Measurements from ENCODE around the gene ARSI.
A peak's percentile ranks its signal among the peaks of the same experiment; 100 is the strongest.

ARSI gene

GRCh38 chr5:150304481-150305081 lies 1.9 kb upstream of the ARSI start:
- H3K4me3 ChIP-seq (ENCODE audit: low read length), result no peak overlapping the region
- no peak overlapping the region for H3K27ac ChIP-seq (ENCODE audit: low read length)
- H3K27me3 ChIP-seq (ENCODE audit: insufficient read depth, low read length), result peaks cover 22% of the 10 kb centered on the region
- H3K36me3 ChIP-seq (ENCODE audit: insufficient read depth, low read depth, low read length), result no peaks in the 10 kb centered on the region
- peaks cover 31% of the 10 kb centered on the region for H3K4me1 ChIP-seq (ENCODE audit: insufficient read depth, low read length)
- no peak overlapping the region for H3K9ac ChIP-seq (ENCODE audit: low read depth, low read length)
- no peaks in the 10 kb centered on the region for H3K9me3 ChIP-seq (ENCODE audit: insufficient read depth, low read depth, low read length)

GRCh38 chr5:150303660-150304386 lies 1.1 kb upstream of the ARSI start:
- H3K9me3 ChIP-seq (ENCODE audit: insufficient read depth, low read depth, low read length), result no peaks in the 10 kb centered on the region
- H3K36me3 ChIP-seq (ENCODE audit: insufficient read depth, low read depth, low read length), result no peaks in the 10 kb centered on the region
- H3K27ac ChIP-seq (ENCODE audit: low read length), result no peak overlapping the region
- peaks cover 31% of the 10 kb centered on the region for H3K4me1 ChIP-seq (ENCODE audit: insufficient read depth, low read length)
- H3K9ac ChIP-seq (ENCODE audit: low read depth, low read length), result no peak overlapping the region; the same call in 1 of the 2 replicates
- peak overlapping the region; percentile 72 for H3K4me3 ChIP-seq (ENCODE audit: low read length)
- peaks cover 22% of the 10 kb centered on the region for H3K27me3 ChIP-seq (ENCODE audit: insufficient read depth, low read length)

GRCh38 chr5:150303070-150303615 lies 438 bp upstream of the ARSI start:
- H3K9ac ChIP-seq (ENCODE audit: low read depth, low read length), result peak overlapping the region; percentile 32; the same call in 1 of the 2 replicates
- H3K27ac ChIP-seq (ENCODE audit: low read length), result no peak overlapping the region
- H3K9me3 ChIP-seq (ENCODE audit: insufficient read depth, low read depth, low read length), result no peaks in the 10 kb centered on the region
- peaks cover 31% of the 10 kb centered on the region for H3K4me1 ChIP-seq (ENCODE audit: insufficient read depth, low read length)
- no peaks in the 10 kb centered on the region for H3K36me3 ChIP-seq (ENCODE audit: insufficient read depth, low read depth, low read length)
- H3K27me3 ChIP-seq (ENCODE audit: insufficient read depth, low read length), result peaks cover 22% of the 10 kb centered on the region
- peak overlapping the region; percentile 72 for H3K4me3 ChIP-seq (ENCODE audit: low read length)

GRCh38 chr5:150301901-150302300 lies 804 bp downstream of the ARSI start:
- peaks cover 31% of the 10 kb centered on the region for H3K4me1 ChIP-seq (ENCODE audit: insufficient read depth, low read length)
- H3K27me3 ChIP-seq (ENCODE audit: insufficient read depth, low read length), result peaks cover 22% of the 10 kb centered on the region
- H3K4me3 ChIP-seq (ENCODE audit: low read length), result peak overlapping the region; percentile 72
- no peak overlapping the region for H3K27ac ChIP-seq (ENCODE audit: low read length)
- H3K9ac ChIP-seq (ENCODE audit: low read depth, low read length), result no peak overlapping the region; the same call in 1 of the 2 replicates
- no peaks in the 10 kb centered on the region for H3K9me3 ChIP-seq (ENCODE audit: insufficient read depth, low read depth, low read length)
- no peaks in the 10 kb centered on the region for H3K36me3 ChIP-seq (ENCODE audit: insufficient read depth, low read depth, low read length)

GRCh38 chr5:150301170-150301505 lies 1.6 kb downstream of the ARSI start:
- Histone ChIP-seq H3K4me1 (ENCODE audit: insufficient read depth, low read length) (peaks cover 31% of the 10 kb centered on the region), H3K36me3 (ENCODE audit: insufficient read depth, low read depth, low read length) (no peaks in the 10 kb centered on the region), H3K9ac (ENCODE audit: low read depth, low read length) (no peak overlapping the region), H3K27me3 (ENCODE audit: insufficient read depth, low read length) (peaks cover 22% of the 10 kb centered on the region), H3K4me3 (ENCODE audit: low read length) (0 out of 2 replicates have a peak overlapping the region, but pooled peaks have one; percentile 72), H3K9me3 (ENCODE audit: insufficient read depth, low read depth, low read length) (no peaks in the 10 kb centered on the region), H3K27ac (ENCODE audit: low read length) (no peak overlapping the region)

- no peak overlapping the region for H3K27ac ChIP-seq (ENCODE audit: low read length)
- peaks cover 29% of the 10 kb centered on the region for H3K4me1 ChIP-seq (ENCODE audit: insufficient read depth, low read length)
- H3K9ac ChIP-seq (ENCODE audit: low read depth, low read length), result no peak overlapping the region
- no peaks in the 10 kb centered on the region for H3K9me3 ChIP-seq (ENCODE audit: insufficient read depth, low read depth, low read length)
- no peaks in the 10 kb centered on the region for H3K36me3 ChIP-seq (ENCODE audit: insufficient read depth, low read depth, low read length)
- H3K4me3 ChIP-seq (ENCODE audit: low read length), result no peak overlapping the region
- peaks cover 22% of the 10 kb centered on the region for H3K27me3 ChIP-seq (ENCODE audit: insufficient read depth, low read length)
Observed at GRCh38 chr5:150300496-150301169, 2.1 kb downstream of the ARSI start.

GRCh38 chr5:150299571-150300327 lies 3.0 kb downstream of the ARSI start:
- peaks cover 22% of the 10 kb centered on the region for H3K27me3 ChIP-seq (ENCODE audit: insufficient read depth, low read length)
- H3K9ac ChIP-seq (ENCODE audit: low read depth, low read length), result no peak overlapping the region
- H3K27ac ChIP-seq (ENCODE audit: low read length), result no peak overlapping the region
- H3K36me3 ChIP-seq (ENCODE audit: insufficient read depth, low read depth, low read length), result no peaks in the 10 kb centered on the region
- H3K9me3 ChIP-seq (ENCODE audit: insufficient read depth, low read depth, low read length), result no peaks in the 10 kb centered on the region
- no peak overlapping the region for H3K4me3 ChIP-seq (ENCODE audit: low read length)
- H3K4me1 ChIP-seq (ENCODE audit: insufficient read depth, low read length), result peaks cover 24% of the 10 kb centered on the region

- Histone ChIP-seq H3K27ac (ENCODE audit: low read length) (no peak overlapping the region), H3K9ac (ENCODE audit: low read depth, low read length) (no peak overlapping the region), H3K4me3 (ENCODE audit: low read length) (no peak overlapping the region), H3K36me3 (ENCODE audit: insufficient read depth, low read depth, low read length) (no peaks in the 10 kb centered on the region), H3K27me3 (ENCODE audit: insufficient read depth, low read length) (peaks cover 19% of the 10 kb centered on the region), H3K4me1 (ENCODE audit: insufficient read depth, low read length) (peaks cover 16% of the 10 kb centered on the region), H3K9me3 (ENCODE audit: insufficient read depth, low read depth, low read length) (no peaks in the 10 kb centered on the region)
Observed at GRCh38 chr5:150298701-150299451, 3.8 kb downstream of the ARSI start.

GRCh38 chr5:150297934-150298595 lies 4.6 kb downstream of the ARSI start:
- no peak overlapping the region for H3K4me3 ChIP-seq (ENCODE audit: low read length)
- H3K4me1 ChIP-seq (ENCODE audit: insufficient read depth, low read length), result peaks cover 9% of the 10 kb centered on the region
- no peaks in the 10 kb centered on the region for H3K9me3 ChIP-seq (ENCODE audit: insufficient read depth, low read depth, low read length)
- H3K36me3 ChIP-seq (ENCODE audit: insufficient read depth, low read depth, low read length), result no peaks in the 10 kb centered on the region
- no peak overlapping the region for H3K27ac ChIP-seq (ENCODE audit: low read length)
- H3K9ac ChIP-seq (ENCODE audit: low read depth, low read length), result no peak overlapping the region
- H3K27me3 ChIP-seq (ENCODE audit: insufficient read depth, low read length), result peaks cover 19% of the 10 kb centered on the region

- Histone ChIP-seq H3K4me3 (ENCODE audit: low read length) (no peak overlapping the region), H3K4me1 (ENCODE audit: insufficient read depth, low read length) (peaks cover 9% of the 10 kb centered on the region), H3K9ac (ENCODE audit: low read depth, low read length) (no peak overlapping the region), H3K27ac (ENCODE audit: low read length) (no peak overlapping the region), H3K36me3 (ENCODE audit: insufficient read depth, low read depth, low read length) (no peaks in the 10 kb centered on the region), H3K9me3 (ENCODE audit: insufficient read depth, low read depth, low read length) (no peaks in the 10 kb centered on the region), H3K27me3 (ENCODE audit: insufficient read depth, low read length) (peaks cover 19% of the 10 kb centered on the region)
Observed at GRCh38 chr5:150297236-150297890, 5.3 kb downstream of the ARSI start.
